Measurements from ENCODE around the gene RBP3.

The RBP3 gene

GRCh38 chr10:47379445-47379785 is 31.3 kb downstream of the RBP3 start:
- no peak overlapping the region for H3K4me3 ChIP-seq (ENCODE audit: low read depth, low read length)
- TF ChIP-seq CTCF (IDR thresholded peaks at IDR 0.05; ENCODE audit: borderline replicate concordance, insufficient read depth, low read depth, low read length), result no peak

GRCh38 chr10:47379901-47380300 is 31.7 kb downstream of the RBP3 start:
- no peak for TF ChIP-seq CTCF (IDR thresholded peaks at IDR 0.05; ENCODE audit: borderline replicate concordance, insufficient read depth, low read depth, low read length)
- no peak overlapping the region for H3K4me3 ChIP-seq (ENCODE audit: low read depth, low read length)

- no peak for TF ChIP-seq CTCF (IDR thresholded peaks at IDR 0.05; ENCODE audit: borderline replicate concordance, insufficient read depth, low read depth, low read length)
Observed at GRCh38 chr10:47380341-47381102, 32.4 kb downstream of the RBP3 start.

GRCh38 chr10:47381103-47381395 is 32.9 kb downstream of the RBP3 start:
- no peak for TF ChIP-seq CTCF (IDR thresholded peaks at IDR 0.05; ENCODE audit: borderline replicate concordance, insufficient read depth, low read depth, low read length)
- H3K4me3 ChIP-seq (ENCODE audit: low read depth, low read length), result no peak overlapping the region

More at GRCh38 chr10:47380341-47381102, 32.4 kb downstream of the RBP3 start:
- no peak overlapping the region for H3K4me3 ChIP-seq (ENCODE audit: low read depth, low read length)

GRCh38 chr10:47381427-47382379 is 33.5 kb downstream of the RBP3 start:
- TF ChIP-seq CTCF (IDR thresholded peaks at IDR 0.05; ENCODE audit: borderline replicate concordance, insufficient read depth, low read depth, low read length), result no peak
- no peak overlapping the region for H3K4me3 ChIP-seq (ENCODE audit: low read depth, low read length)

- H3K4me3 ChIP-seq (ENCODE audit: low read depth, low read length), result no peak overlapping the region
- TF ChIP-seq CTCF (IDR thresholded peaks at IDR 0.05; ENCODE audit: borderline replicate concordance, insufficient read depth, low read depth, low read length), result no peak
Observed at GRCh38 chr10:47383261-47384147, 35.3 kb downstream of the RBP3 start.

Data from GM12875 (cell line).